Measurements from ENCODE around the gene KIF2C. TPM values are rescaled to one million over a fixed set of nuclear protein-coding genes. Genes with fewer than 3 reads are reported as not detected.

Gene KIF2C
- 15.7 and 26.4 TPM in 2 replicates for total RNA-seq

GRCh38 chr1:44739307-44740178 is at the start of gene KIF2C:
Gene KIF2C (plus strand): TSS chr1:44739837. CDS start chr1:44739933, 96 bp downstream.

DNA sequence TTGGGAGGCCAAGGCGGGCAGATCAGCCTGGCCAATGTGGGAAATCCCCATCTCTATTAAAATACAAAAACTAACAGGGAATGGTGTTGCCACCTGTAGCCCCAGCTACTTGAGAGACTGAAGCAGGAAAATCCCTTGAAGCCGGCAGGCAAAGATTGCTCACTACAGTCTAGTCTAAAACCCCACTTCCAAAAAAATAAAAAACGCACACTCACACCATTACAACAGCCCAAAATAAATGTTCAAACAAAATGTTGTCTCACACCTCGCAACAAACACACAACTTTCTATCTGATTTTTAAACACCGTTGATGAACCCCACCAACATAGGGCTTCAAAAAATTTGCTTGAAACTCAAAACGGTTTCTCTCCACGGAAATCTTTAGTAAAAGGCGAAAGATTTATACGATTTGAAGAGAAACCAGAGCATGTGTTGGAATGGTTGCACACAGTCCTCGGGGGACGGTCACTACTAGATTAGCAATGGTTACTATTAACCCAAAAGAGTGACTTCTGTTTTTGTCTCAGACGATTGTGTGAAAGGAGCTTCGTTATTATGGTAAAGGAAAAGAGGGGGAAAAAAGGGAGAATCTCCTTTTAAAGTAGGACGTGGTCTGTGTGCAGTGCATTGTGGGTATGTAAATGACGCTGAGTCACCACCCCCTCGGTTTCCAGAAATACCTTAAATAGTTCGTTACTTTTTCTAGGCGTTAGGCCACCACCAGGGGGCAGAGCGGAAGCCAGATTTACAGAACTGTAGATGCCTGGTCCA is 8.7 kb upstream of the KIF2C start, which contains the start of gene RNU5D-1:
RNU5D-1 (minus strand) TSS at position 430 of the 772 bp plus-strand sequence.

GRCh38 chr1:44775078-44775929 is 35.7 kb downstream of the KIF2C start, which contains the start of gene RPS8:
Gene RPS8 (plus strand): TSS chr1:44775540. CDS start chr1:44775597, 57 bp downstream.

DNA sequence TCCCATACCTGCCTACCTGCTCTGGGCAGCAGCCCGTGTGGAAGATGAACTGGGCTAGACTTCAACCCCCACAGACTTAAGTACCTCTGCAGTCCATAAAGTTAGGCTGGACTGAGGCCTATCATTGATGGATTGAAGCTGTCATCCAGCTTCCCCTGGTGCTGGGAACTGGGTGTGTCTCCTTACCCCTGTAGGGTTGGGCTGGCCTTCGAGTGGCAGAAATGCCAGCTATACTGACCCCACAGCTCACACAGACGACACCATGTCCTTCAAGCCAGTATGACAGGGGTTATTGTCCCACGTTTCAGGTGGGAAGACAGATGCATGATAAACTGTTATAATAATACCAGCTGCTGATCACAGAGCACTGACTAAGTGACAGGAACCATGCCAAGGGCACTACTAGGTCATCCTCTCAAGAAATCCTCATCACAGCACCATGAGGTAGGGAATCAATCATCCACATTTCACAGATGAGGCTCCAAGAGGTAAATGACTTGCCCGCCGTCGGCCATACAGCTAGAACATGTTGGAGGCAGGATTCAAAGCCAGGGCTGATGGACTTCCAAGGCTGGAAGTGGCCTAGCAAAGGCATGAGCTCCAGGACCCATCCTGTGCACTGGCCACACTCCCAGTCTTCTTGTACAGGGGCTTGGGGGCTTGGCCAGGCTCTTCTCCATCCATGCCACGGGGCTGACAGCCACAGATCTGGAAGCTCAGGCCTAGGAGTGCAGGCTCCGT is 48.7 kb downstream of the KIF2C start, which contains the start of gene BEST4:
BEST4 (minus strand) TSS at position 51 of the 741 bp plus-strand sequence. CDS start 465 bp downstream, outside the sequence.

DNA sequence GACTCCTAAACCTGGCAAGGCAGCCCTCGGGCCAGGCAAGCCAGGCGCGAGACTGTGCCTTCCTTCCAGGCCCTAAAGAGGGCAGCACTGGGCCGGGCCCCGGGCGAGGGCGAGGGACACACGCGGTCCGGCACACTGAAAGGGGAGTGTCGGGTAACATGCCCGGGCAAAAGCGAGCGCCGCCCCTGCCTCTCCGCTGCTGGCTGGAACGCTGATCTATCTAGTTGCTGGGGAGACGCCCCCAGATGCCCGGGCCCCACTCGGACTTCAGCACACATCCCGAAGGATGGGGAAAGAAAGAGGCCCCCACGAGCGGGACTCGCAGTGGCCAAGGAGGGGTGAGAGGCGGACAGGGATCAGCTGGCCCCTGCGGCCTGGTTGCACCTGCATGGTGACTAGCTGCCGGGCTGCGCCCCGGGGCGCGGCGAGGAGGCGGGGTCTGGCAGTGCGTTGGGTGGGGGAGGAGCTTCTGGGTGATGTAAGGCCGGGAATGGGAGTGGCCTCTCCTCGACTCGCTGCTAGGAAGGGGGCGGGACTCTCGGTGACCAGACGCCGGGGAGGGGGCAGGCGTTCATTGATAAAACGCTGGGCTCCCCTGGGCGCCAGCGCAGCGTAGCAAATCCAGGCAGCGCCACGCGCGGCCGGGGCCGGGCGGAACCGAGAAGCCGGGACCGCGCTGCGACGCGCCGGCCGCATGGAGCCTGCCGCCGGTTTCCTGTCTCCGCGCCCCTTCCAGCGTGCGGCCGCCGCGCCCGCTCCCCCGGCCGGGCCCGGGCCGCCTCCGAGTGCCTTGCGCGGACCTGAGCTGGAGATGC is 60.3 kb downstream of the KIF2C start, which contains the start of gene PLK3:
PLK3 (plus strand) TSS at position 608 of the 815 bp plus-strand sequence; CDS start at position 695, 87 bp downstream.

DNA sequence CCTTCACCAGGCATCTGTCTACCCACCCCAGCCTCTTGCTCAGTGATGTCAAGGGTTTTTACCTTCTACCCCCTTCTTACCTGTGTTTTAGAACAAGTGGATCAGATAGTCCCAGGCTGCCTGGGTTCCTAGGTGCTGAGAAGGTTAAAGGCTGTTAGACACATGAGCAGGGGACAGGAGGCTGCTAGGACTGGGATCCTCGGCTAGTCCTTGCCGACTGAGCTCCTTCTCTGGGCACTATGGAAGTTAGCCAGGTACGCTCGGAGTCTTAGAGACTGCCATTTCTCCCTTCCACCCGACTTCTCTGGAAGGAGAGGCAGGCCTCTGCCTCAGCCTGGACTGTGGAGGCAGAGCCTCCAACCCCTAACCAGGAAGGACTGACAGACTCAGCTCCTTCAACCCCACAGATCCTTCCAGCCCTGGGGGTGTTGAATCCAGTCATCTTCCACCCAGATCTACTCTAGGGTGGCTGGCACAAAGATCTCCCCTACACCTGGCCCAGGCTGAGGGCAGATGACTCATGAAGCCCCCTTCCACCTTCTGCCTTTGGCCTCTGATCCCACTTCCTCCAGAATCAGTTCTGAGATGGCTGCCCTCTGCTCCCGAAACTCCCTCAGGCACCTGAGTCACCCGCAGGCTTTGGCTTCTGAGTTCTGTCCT is 67.2 kb downstream of the KIF2C start, which contains the start of gene DYNLT4:
DYNLT4 (minus strand) TSS at position 648 of the 660 bp plus-strand sequence. CDS start 683 bp downstream, outside the sequence.

GRCh38 chr1:44808063-44808937 is 68.7 kb downstream of the KIF2C start, which contains the start of gene BTBD19:
Gene BTBD19 (plus strand): TSS chr1:44808523. CDS start chr1:44808821, 298 bp downstream.

Other genes with a start within 250 kb of the KIF2C start
- gene TMEM53, start 65.4 kb upstream of the KIF2C start, total RNA-seq: 2.1 and 3.2 TPM in 2 replicates
- 0.16 and 0.25 TPM in 2 replicates for gene ARMH1, start 65.1 kb upstream of the KIF2C start, total RNA-seq
- gene RNU5D-1, start 8.7 kb upstream of the KIF2C start, total RNA-seq: not detected in 2 replicates
- gene RPS8, start 35.7 kb downstream of the KIF2C start, total RNA-seq: 1,069 and 1,168 TPM in 2 replicates
- gene BEST4, start 48.3 kb downstream of the KIF2C start, total RNA-seq: under 0.01 and 0.06 TPM in 2 replicates
- gene PLK3, start 60.5 kb downstream of the KIF2C start, total RNA-seq: 13.8 and 36.3 TPM in 2 replicates
- gene DYNLT4, start 67.5 kb downstream of the KIF2C start, total RNA-seq: 0.25 and 0.32 TPM in 2 replicates
- 2.1 and 11.4 TPM in 2 replicates for gene BTBD19, start 68.7 kb downstream of the KIF2C start, total RNA-seq
- 0.06 TPM in 1 of 2 replicates, not detected in the other for gene PTCH2, start 103.4 kb downstream of the KIF2C start, total RNA-seq
- 20.4 and 31.0 TPM in 2 replicates for gene EIF2B3, start 246.8 kb downstream of the KIF2C start, total RNA-seq